ENCODE results near the gene LIX1. TPM values are rescaled to one million over a fixed set of nuclear protein-coding genes. Genes with fewer than 3 reads are reported as not detected.

Gene LIX1
- not detected in 2 replicates for total RNA-seq

DNA sequence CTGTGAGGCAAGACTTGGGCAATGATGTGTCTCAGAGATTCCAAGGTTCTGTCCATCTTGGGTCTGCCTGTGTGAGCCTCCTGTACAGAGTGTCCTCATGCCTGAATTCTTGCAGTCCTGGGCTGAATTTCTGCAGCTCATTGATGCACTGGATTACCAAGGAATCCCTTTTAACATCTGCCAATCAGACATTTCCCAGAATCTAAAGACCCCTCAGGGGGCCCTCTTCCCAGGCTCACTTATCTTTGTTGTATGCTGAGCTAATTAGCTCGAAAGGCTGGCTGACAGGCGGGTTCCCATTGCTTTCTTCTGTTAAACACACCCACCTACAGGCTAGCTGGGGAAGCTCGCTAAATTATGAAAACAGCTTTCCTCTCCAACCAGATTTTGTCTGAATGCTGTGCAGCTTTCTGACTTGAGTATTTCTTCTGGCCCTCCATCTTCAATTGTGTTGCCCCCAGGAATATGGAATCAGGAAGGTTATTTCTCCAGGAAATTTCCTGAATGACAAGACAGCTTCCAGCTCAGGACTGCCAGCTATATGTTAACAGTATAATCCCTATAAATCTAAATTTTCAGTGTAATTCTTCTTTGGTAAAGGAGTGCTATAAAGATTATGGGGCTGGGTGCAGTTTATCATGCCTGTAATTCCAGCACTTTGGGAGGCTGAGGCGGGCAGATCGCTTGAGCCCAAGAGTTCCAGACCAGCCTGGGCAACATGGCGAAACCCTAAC is at the start of gene LIX1:
Gene LIX1, minus strand, starts transcription at position 91 of the 734 bp plus-strand sequence. Its CDS starts 35 bp downstream, at position 56.

DNA sequence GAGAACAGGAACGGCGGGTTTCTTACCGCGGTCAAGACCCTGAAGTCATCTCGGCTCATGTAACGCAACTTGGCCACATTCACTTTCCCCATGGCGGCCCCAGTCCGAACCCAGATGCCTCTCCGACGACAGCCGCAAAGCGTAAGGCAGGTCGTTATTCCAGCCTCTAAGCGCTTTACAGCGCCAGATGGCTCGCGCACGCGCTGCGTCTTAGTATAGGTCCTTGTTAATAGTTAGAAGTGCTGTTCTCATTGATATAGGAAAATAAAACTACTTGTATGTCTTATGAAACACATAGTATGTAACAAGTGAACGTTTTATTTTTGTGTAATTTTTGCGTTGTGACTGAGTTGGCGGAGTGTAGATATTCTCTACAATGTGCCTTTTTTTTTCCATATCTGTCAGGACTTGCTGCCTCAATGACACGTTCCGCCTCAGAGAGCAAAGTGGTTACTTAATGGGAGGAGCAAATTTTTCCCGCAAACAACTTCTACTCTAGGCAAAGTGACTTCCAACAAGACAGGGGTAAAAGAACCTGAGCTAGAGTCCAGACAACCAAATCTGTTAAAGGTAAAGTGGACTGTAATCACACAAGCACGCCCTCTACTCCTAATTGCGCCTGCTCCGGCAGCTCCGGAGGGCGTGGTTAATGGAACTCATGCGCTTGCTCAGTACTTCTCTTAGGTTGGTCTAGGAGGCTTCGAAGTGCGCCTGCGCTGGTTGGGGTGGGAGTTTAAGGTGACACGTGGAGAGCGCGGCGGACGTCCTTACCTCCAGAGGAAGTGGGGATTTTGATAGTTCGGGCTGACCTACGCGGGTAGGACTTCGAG is 40.9 kb upstream of the LIX1 start, which contains the start of gene RIOK2:
Gene RIOK2, minus strand, starts transcription at position 148 of the 830 bp plus-strand sequence. Its CDS starts 56 bp downstream, at position 92.

Other genes starting within 250 kb of the LIX1 start
- 37.8 and 42.8 TPM in 2 replicates for gene LNPEP, start 206.5 kb downstream of the LIX1 start, total RNA-seq
- 31.6 and 38.0 TPM in 2 replicates for gene RIOK2, start 40.6 kb upstream of the LIX1 start, total RNA-seq